Adrenal gland (tissue), 5 donors: ENCODE measurements around the gene SLC9A9.

Experiments used
- POLR2A ChIP-seq, 2 donors: fragments of 450-650 bp; IDR thresholded peaks; one replicate each; pipeline ENCODE4 v1.6.1; 2017; ENCODE audit warnings: antibody characterized with exemption in 2 of 2, mild to moderate bottlenecking in 2 of 2, moderate library complexity in 1 of 2
- TF ChIP-seq, protein P1 (sequence below), 6 experiments: fragments of 450-650 bp in 4 of 6; fragments of 200-600 bp in 2 of 6; sonication (generic) in 1 of 6; IDR thresholded peaks; 1 replicate in 5 of 6; 2 replicates in 1 of 6; pipeline versions ENCODE4 v1.5.1 to v1.8.0; 2016 to 2021; ENCODE audit warnings: antibody characterized with exemption in 6 of 6, mild to moderate bottlenecking in 2 of 6, moderate library complexity in 1 of 6
- donor health status: DM: no; HTN: no; CAD: no.

DNA sequence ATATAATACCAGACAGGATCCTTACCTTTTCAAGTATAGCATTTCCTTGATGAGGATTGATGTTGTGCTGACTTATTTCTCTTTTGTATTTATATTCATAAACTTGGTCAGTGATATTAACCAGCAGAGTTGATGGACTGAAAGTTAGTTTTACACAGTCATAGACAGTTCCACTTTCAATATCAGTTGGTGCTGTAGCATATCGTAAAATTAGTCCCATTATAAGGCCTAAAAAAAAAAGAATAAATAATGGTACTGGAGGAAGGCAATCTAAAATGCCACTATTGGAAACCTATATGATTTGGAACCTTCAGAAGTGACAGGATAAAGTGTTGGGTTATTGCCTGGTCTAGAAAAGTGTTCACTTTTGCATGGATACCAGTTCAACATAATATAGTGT, 16.3 kb downstream of the SLC9A9 start:
- no peak for TF ChIP-seq POLR2A (IDR thresholded peaks at IDR 0.05)
- TF ChIP-seq, protein P1, sequence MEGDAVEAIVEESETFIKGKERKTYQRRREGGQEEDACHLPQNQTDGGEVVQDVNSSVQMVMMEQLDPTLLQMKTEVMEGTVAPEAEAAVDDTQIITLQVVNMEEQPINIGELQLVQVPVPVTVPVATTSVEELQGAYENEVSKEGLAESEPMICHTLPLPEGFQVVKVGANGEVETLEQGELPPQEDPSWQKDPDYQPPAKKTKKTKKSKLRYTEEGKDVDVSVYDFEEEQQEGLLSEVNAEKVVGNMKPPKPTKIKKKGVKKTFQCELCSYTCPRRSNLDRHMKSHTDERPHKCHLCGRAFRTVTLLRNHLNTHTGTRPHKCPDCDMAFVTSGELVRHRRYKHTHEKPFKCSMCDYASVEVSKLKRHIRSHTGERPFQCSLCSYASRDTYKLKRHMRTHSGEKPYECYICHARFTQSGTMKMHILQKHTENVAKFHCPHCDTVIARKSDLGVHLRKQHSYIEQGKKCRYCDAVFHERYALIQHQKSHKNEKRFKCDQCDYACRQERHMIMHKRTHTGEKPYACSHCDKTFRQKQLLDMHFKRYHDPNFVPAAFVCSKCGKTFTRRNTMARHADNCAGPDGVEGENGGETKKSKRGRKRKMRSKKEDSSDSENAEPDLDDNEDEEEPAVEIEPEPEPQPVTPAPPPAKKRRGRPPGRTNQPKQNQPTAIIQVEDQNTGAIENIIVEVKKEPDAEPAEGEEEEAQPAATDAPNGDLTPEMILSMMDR (IDR thresholded peaks at IDR 0.05) = no peak
